Keratinocyte (primary cell): ENCODE measurements around the gene MEGF11. TPM values are rescaled to one million over a fixed set of nuclear protein-coding genes. Genes with fewer than 3 reads are reported as not detected.

Source experiments
- DNase-seq: peaks from one replicate; pipeline ENCODE4 v3.0.0-alpha.2; 2011; ENCODE audit warnings: low read depth, missing footprints, low spot score
- FAIRE-seq: peaks from 2 replicates; lab custom pipeline; 2011; peaks lifted over from hg19 to GRCh38; lab: Jason Lieb, UNC
- H2AFZ ChIP-seq: 2 replicates; pipeline ENCODE4 v1.6.0; 2012; ENCODE audit warnings: low read length, control low read depth, inconsistent platforms; ENCODE audit not compliant: control insufficient read depth
- H3K27ac ChIP-seq: 2 replicates; pipeline ENCODE4 v1.5.1; 2011; ENCODE audit warnings: low read length; ENCODE audit not compliant: control insufficient read depth, insufficient read depth
- H3K27me3 ChIP-seq: 3 replicates; pipeline ENCODE4 v1.6.0; 2011; ENCODE audit warnings: low read length; ENCODE audit not compliant: control insufficient read depth, insufficient read depth; ENCODE audit errors: extremely low read depth
- H3K36me3 ChIP-seq, 2 experiments: 2 replicates in 1 of 2; 3 replicates in 1 of 2; pipeline ENCODE4 v1.5.1; 2011; ENCODE audit warnings: low read length in 2 of 2, mild to moderate bottlenecking in 1 of 2; ENCODE audit not compliant: control insufficient read depth in 2 of 2, insufficient read depth in 2 of 2; ENCODE audit errors: extremely low read depth in 1 of 2
- H3K4me1 ChIP-seq: 3 replicates; pipeline ENCODE4 v1.5.1; 2011; ENCODE audit warnings: low read length; ENCODE audit not compliant: control insufficient read depth, insufficient read depth; ENCODE audit errors: extremely low read depth
- H3K4me2 ChIP-seq: 3 replicates; pipeline ENCODE4 v1.6.0; 2011; ENCODE audit warnings: low read depth, low read length; ENCODE audit not compliant: control insufficient read depth, insufficient read depth; ENCODE audit errors: extremely low read depth
- H3K4me3 ChIP-seq, 3 experiments: fragments of 200-600 bp in 1 of 3; sonication (generic) in 1 of 3; 2 replicates in 2 of 3; 3 replicates in 1 of 3; pipeline ENCODE4 v1.5.1; 2011 to 2016; ENCODE audit warnings: low read length in 3 of 3, mild to moderate bottlenecking in 3 of 3, control low read depth in 2 of 3, inconsistent platforms in 1 of 3, low read depth in 1 of 3, mixed read lengths in 1 of 3, mixed run types in 1 of 3, moderate library complexity in 1 of 3; ENCODE audit not compliant: control insufficient read depth in 2 of 3, insufficient read depth in 2 of 3; ENCODE audit errors: extremely low read depth in 1 of 3
- H3K79me2 ChIP-seq: 2 replicates; pipeline ENCODE4 v1.6.0; 2012; ENCODE audit warnings: low read length; ENCODE audit not compliant: control insufficient read depth, insufficient read depth
- H3K9ac ChIP-seq: 3 replicates; pipeline ENCODE4 v1.6.0; 2011; ENCODE audit warnings: low read length; ENCODE audit not compliant: control insufficient read depth, insufficient read depth; ENCODE audit errors: extremely low read depth
- H3K9me1 ChIP-seq: 3 replicates; pipeline ENCODE4 v1.6.0; 2011; ENCODE audit warnings: low read length; ENCODE audit not compliant: control insufficient read depth, insufficient read depth; ENCODE audit errors: extremely low read depth
- H3K9me3 ChIP-seq: 2 replicates; pipeline ENCODE4 v1.5.1; 2012; ENCODE audit warnings: low read depth, low read length; ENCODE audit not compliant: control insufficient read depth
- H4K20me1 ChIP-seq: 3 replicates; pipeline ENCODE4 v1.6.0; 2011; ENCODE audit warnings: low read length; ENCODE audit not compliant: control insufficient read depth, insufficient read depth; ENCODE audit errors: extremely low read depth
- CTCF ChIP-seq, 3 experiments: IDR thresholded peaks in 1 of 3; conservative IDR thresholded peaks in 1 of 3; optimal IDR thresholded peaks in 1 of 3; 2 replicates in 2 of 3; 3 replicates in 1 of 3; pipeline versions ENCODE3 to v1.5.1; 2011; ENCODE audit warnings: low read length in 3 of 3, mild to moderate bottlenecking in 3 of 3, moderate library complexity in 2 of 3, control low read depth in 1 of 3, inconsistent platforms in 1 of 3; ENCODE audit not compliant: insufficient read depth in 2 of 3; ENCODE audit errors: extremely low read depth in 1 of 3
- EZH2 ChIP-seq: IDR thresholded peaks from one replicate; pipeline ENCODE4 v1.6.1; 2012; ENCODE audit warnings: inconsistent platforms, mild to moderate bottlenecking, low read length, moderate library complexity
- dilution Hi-C: fragments of 300-500 bp; cut with MboI; formaldehyde crosslinking; loops from one replicate; pipeline ENCODE4 v1.7.0; 2020; ENCODE audit warnings: low sequenced_read_pairs; ENCODE audit not compliant: extremely low pct_ligation_motif_present
- polyA minus RNA-seq, 3 experiments: library from RNA; depleted of rRNA, polyadenylated mRNA; stranded (reverse); fragments of >200 nt; gene quantifications; 1 replicate in 1 of 3; 2 replicates in 1 of 3; 3 replicates in 1 of 3; pipeline ENCODE4 v1.2.3, GENCODE V29; 2011
- polyA plus RNA-seq, 5 experiments: library from polyadenylated mRNA; depleted of rRNA in 3 of 5; stranded (reverse) in 3 of 5; stranded (forward) in 1 of 5; unstranded in 1 of 5; fragments of >200 nt; gene quantifications; 1 replicate in 1 of 5; 2 replicates in 3 of 5; 3 replicates in 1 of 5; pipeline versions ENCODE4 v1.2.1 to v1.2.3, GENCODE V29; 2011 to 2012; ENCODE audit warnings: missing spikeins in 2 of 5, low read depth in 1 of 5, low replicate concordance in 1 of 5

The MEGF11 gene
- not detected in 3 replicates for polyA plus RNA-seq
- not detected for polyA plus RNA-seq (2011; ENCODE audit: low read depth)
- polyA plus RNA-seq (2011; cell fraction: cytosol; rRNA removed): not detected in 2 replicates
- polyA plus RNA-seq (2011; cell fraction: nucleus; rRNA removed): 0.05 TPM in 1 of 2 replicates, not detected in the other
- polyA plus RNA-seq (2012; ENCODE audit: low replicate concordance): 0.15 and 1.0 TPM in 2 replicates
- not detected in 3 replicates for polyA minus RNA-seq
- not detected for polyA minus RNA-seq (2011; cell fraction: cytosol; rRNA and poly(A)+ RNA removed)
- polyA minus RNA-seq (2011; cell fraction: nucleus; rRNA and poly(A)+ RNA removed): not detected in 2 replicates

- Histone ChIP-seq H4K20me1 (no peaks in the 10 kb centered on the region), H3K4me1 (peaks cover 7% of the 10 kb centered on the region), H3K36me3 (no peaks in the 10 kb centered on the region), H3K27ac (no peak within 1 kb of the TSS), H3K9me1 (no peaks in the 10 kb centered on the region), H3K27me3 (peaks cover 65% of the 10 kb centered on the region), H3K4me2 (peak within 1 kb of the TSS; percentile 97), H2AFZ (peak within 1 kb of the TSS; percentile 76), H3K9me3 (no peaks in the 10 kb centered on the region), H3K9ac (peak within 1 kb of the TSS; percentile 36), H3K79me2 (no peaks in the 10 kb centered on the region), H3K4me3 (peak within 1 kb of the TSS; percentile 20 to 78 (median 68))
- dilution Hi-C loops: no loop called here
- DNase-seq: no peak
- no peak for FAIRE-seq
- TF ChIP-seq CTCF (optimal IDR thresholded peaks at IDR 0.05 in 1 of 3, IDR thresholded peaks at IDR 0.05 in 1 of 3, conservative IDR thresholded peaks at IDR 0.05 in 1 of 3; ENCODE audit: extremely low read depth in 1 of 3, insufficient read depth in 2 of 3, low read length in 3 of 3) (no peak), EZH2 (no peak)
These were observed at the start of gene MEGF11 for GRCh38 chr15:66253418-66254088. MEGF11 (minus strand) TSS chr15:66253750; CDS start chr15:66128403, 125,347 bp downstream.

- dilution Hi-C loops: no loop called here
- H3K9ac ChIP-seq: no peak overlapping the region
- no peaks in the 10 kb centered on the region for H3K79me2 ChIP-seq
- H3K4me1 ChIP-seq: peaks cover 9% of the 10 kb centered on the region
- FAIRE-seq (no peak), DNase-seq (no peak)
- no peaks in the 10 kb centered on the region for H4K20me1 ChIP-seq
- H3K9me3 ChIP-seq: no peaks in the 10 kb centered on the region
- peaks cover 0 to 7% of the 10 kb centered on the region in 2 experiments for H3K36me3 ChIP-seq
- no peak overlapping the region for H3K27ac ChIP-seq
- TF ChIP-seq CTCF (optimal IDR thresholded peaks at IDR 0.05 in 1 of 3, IDR thresholded peaks at IDR 0.05 in 1 of 3, conservative IDR thresholded peaks at IDR 0.05 in 1 of 3; ENCODE audit: extremely low read depth in 1 of 3, insufficient read depth in 2 of 3, low read length in 3 of 3) (no peak), EZH2 (no peak)
- H3K9me1 ChIP-seq: no peaks in the 10 kb centered on the region
- H3K4me2 ChIP-seq: no peak overlapping the region
- H2AFZ ChIP-seq: no peak overlapping the region
- H3K27me3 ChIP-seq: no peaks in the 10 kb centered on the region
- no peak overlapping the region for H3K4me3 ChIP-seq
These were observed 49.1 kb upstream of the MEGF11 start for GRCh38 chr15:66302489-66303278.
